Liver (tissue), 3 donors: ENCODE data around the gene PRKCG.

ENCODE experiments used
- EGR1 ChIP-seq, 2 donors: IDR thresholded peaks; 2 replicates each; pipeline ENCODE4 v1.6.1; 2016 to 2018; ENCODE audit warnings: antibody characterized with exemption in 2 of 2, low read depth in 2 of 2
- FOXA1 ChIP-seq: IDR thresholded peaks from 2 replicates; pipeline ENCODE4 v1.6.1; 2016; ENCODE audit warnings: antibody characterized with exemption
- GABPA ChIP-seq, 2 donors: IDR thresholded peaks in 1 of 2; conservative IDR thresholded peaks in 1 of 2; 2 replicates each; pipeline ENCODE4 v1.6.1; 2016; ENCODE audit warnings: antibody characterized with exemption in 2 of 2, mild to moderate bottlenecking in 1 of 2, moderate library complexity in 1 of 2
- HNF4G ChIP-seq: IDR thresholded peaks from 2 replicates; pipeline ENCODE4 v1.6.1; 2016; ENCODE audit warnings: antibody characterized with exemption
- NR2F2 ChIP-seq: IDR thresholded peaks from 2 replicates; pipeline ENCODE4 v1.6.1; 2016; ENCODE audit warnings: antibody characterized with exemption
- RAD21 ChIP-seq, 2 donors: IDR thresholded peaks; 2 replicates each; pipeline ENCODE4 v1.6.1; 2016; ENCODE audit warnings: antibody characterized with exemption in 2 of 2, mild to moderate bottlenecking in 2 of 2
- SP1 ChIP-seq: IDR thresholded peaks from 2 replicates; pipeline ENCODE4 v1.6.1; 2018; ENCODE audit warnings: antibody characterized with exemption, mild to moderate bottlenecking
- TAF1 ChIP-seq: conservative IDR thresholded peaks from 2 replicates; pipeline ENCODE4 v1.6.1; 2016; ENCODE audit warnings: antibody characterized with exemption, mild to moderate bottlenecking
- YY1 ChIP-seq: IDR thresholded peaks from 2 replicates; pipeline ENCODE4 v1.6.1; 2016; ENCODE audit warnings: antibody characterized with exemption, mild to moderate bottlenecking
- TF ChIP-seq, protein P1 (sequence below): fragments of 150-350 bp; IDR thresholded peaks from 2 replicates; pipeline ENCODE4 v1.5.1; 2017; ENCODE audit warnings: improper control_type of control experiment, low read depth, low read length; ENCODE audit not compliant: missing input control
- TF ChIP-seq, protein P2 (sequence below): IDR thresholded peaks from 2 replicates; pipeline ENCODE4 v1.6.1; 2016; ENCODE audit warnings: antibody characterized with exemption, mild to moderate bottlenecking
- TF ChIP-seq, protein P3 (sequence below): IDR thresholded peaks from 2 replicates; pipeline ENCODE4 v1.6.1; 2016; ENCODE audit warnings: antibody characterized with exemption
- TF ChIP-seq, protein P4 (sequence below): IDR thresholded peaks from 2 replicates; pipeline ENCODE4 v1.6.1; 2016; ENCODE audit warnings: antibody characterized with exemption
- donor health status: healthy.
- donor health status: healthy.

DNA sequence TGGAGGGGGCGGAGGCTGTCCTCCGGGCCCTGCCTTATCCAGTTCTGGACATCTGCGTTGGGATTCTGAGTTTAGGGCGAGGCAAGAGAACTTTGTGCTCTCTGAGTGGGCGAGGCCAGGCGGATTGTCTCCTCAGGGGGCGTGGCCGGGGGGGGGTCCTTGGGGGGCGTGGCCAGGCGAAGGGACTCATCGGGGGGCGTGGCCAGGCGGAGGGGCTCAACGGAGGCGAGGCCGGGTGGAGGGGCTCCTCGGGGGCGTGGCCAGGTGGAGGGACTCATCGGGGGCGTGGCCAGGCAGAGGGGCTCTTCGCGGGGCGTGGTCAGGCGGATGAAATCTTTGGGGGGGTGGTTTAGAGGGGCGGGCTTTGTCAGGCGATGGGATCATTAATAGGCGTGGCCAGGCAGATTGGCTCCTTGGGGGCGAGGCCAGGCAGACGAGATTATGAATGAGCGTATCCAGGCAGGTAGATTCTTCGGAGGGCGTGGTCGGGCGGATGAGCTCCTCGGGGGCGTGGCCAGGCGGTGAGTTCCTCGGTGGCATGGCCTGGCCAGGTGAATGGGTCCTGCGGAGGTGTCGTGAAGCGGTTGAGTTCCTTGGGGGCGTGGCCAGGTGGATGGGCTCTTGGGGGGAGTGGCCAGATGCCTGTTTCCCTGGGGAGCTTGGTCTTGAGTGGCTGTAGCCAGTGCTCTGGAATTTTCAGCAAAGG, 16.8 kb downstream of the PRKCG start:
- TF ChIP-seq, protein P1, sequence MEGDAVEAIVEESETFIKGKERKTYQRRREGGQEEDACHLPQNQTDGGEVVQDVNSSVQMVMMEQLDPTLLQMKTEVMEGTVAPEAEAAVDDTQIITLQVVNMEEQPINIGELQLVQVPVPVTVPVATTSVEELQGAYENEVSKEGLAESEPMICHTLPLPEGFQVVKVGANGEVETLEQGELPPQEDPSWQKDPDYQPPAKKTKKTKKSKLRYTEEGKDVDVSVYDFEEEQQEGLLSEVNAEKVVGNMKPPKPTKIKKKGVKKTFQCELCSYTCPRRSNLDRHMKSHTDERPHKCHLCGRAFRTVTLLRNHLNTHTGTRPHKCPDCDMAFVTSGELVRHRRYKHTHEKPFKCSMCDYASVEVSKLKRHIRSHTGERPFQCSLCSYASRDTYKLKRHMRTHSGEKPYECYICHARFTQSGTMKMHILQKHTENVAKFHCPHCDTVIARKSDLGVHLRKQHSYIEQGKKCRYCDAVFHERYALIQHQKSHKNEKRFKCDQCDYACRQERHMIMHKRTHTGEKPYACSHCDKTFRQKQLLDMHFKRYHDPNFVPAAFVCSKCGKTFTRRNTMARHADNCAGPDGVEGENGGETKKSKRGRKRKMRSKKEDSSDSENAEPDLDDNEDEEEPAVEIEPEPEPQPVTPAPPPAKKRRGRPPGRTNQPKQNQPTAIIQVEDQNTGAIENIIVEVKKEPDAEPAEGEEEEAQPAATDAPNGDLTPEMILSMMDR: no peak
- TF ChIP-seq YY1 (no peak), NR2F2 (no peak), EGR1 (IDR thresholded peaks at IDR 0.05; ENCODE audit: low read depth in 2 of 2) (no peak), FOXA1 (no peak), TAF1 (no peak), RAD21 (IDR thresholded peaks at IDR 0.05) (no peak), GABPA (IDR thresholded peaks at IDR 0.05 in 1 of 2, conservative IDR thresholded peaks at IDR 0.05 in 1 of 2) (no peak), SP1 (no peak), HNF4G (no peak)
- TF ChIP-seq, protein P2, sequence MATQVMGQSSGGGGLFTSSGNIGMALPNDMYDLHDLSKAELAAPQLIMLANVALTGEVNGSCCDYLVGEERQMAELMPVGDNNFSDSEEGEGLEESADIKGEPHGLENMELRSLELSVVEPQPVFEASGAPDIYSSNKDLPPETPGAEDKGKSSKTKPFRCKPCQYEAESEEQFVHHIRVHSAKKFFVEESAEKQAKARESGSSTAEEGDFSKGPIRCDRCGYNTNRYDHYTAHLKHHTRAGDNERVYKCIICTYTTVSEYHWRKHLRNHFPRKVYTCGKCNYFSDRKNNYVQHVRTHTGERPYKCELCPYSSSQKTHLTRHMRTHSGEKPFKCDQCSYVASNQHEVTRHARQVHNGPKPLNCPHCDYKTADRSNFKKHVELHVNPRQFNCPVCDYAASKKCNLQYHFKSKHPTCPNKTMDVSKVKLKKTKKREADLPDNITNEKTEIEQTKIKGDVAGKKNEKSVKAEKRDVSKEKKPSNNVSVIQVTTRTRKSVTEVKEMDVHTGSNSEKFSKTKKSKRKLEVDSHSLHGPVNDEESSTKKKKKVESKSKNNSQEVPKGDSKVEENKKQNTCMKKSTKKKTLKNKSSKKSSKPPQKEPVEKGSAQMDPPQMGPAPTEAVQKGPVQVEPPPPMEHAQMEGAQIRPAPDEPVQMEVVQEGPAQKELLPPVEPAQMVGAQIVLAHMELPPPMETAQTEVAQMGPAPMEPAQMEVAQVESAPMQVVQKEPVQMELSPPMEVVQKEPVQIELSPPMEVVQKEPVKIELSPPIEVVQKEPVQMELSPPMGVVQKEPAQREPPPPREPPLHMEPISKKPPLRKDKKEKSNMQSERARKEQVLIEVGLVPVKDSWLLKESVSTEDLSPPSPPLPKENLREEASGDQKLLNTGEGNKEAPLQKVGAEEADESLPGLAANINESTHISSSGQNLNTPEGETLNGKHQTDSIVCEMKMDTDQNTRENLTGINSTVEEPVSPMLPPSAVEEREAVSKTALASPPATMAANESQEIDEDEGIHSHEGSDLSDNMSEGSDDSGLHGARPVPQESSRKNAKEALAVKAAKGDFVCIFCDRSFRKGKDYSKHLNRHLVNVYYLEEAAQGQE: no peak
- TF ChIP-seq, protein P3, sequence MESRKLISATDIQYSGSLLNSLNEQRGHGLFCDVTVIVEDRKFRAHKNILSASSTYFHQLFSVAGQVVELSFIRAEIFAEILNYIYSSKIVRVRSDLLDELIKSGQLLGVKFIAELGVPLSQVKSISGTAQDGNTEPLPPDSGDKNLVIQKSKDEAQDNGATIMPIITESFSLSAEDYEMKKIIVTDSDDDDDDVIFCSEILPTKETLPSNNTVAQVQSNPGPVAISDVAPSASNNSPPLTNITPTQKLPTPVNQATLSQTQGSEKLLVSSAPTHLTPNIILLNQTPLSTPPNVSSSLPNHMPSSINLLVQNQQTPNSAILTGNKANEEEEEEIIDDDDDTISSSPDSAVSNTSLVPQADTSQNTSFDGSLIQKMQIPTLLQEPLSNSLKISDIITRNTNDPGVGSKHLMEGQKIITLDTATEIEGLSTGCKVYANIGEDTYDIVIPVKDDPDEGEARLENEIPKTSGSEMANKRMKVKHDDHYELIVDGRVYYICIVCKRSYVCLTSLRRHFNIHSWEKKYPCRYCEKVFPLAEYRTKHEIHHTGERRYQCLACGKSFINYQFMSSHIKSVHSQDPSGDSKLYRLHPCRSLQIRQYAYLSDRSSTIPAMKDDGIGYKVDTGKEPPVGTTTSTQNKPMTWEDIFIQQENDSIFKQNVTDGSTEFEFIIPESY: no peak
- TF ChIP-seq, protein P4, sequence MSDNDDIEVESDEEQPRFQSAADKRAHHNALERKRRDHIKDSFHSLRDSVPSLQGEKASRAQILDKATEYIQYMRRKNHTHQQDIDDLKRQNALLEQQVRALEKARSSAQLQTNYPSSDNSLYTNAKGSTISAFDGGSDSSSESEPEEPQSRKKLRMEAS: no peak
